Measurements from ENCODE around the gene STAT3. TPM values are rescaled to one million over a fixed set of nuclear protein-coding genes. Genes with fewer than 3 reads are reported as not detected.

The STAT3 gene
- total and polyA plus RNA-seq, 9 of the 15 experiments (the other 6 are each of a cell fraction or from before 2014, with no cell fraction given) = 90.0 to 179 (median 114) TPM

DNA sequence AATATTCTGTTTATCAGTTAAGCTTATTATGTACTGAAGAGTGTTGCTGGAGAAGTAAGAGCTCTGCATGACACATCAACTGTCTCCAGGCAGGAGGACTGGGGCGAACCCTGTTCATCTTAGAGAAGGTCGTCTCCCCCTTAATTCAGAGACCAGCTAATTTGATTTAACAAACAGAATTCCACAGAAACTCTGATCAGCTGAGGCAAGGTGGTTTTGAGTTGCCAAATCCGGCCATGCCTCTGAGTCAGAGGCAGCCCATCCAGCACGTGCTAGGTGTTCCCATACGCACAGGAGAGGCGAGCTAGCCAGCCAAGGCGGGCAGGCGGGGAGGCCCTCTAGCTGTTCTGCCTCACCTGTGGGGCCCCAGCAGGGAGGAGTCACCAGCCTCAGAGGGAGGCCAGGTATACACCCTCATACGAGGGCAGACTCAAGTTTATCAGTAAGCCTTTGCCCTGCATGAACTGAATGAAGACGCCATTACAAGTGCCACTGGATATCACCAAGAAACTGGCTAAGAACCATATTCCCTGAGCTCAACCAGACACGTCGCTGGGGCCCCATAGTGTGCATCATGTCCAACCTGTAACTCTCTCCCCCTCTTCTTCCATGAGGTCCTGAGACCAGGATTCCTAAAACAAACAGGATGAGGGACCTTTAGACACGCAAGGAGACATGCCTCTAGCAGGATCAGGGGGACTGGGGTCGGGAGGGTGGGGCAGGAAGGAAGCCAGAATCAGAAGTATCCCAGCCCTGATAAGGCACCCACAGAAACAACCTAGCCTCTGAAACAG, 74.3 kb downstream of the STAT3 start (continued):
- TF ChIP-seq KDM5B (IDR thresholded peaks at IDR 0.05; ENCODE audit: insufficient replicate concordance, low read depth, low read length) (peak; percentile 42), WHSC1 (IDR thresholded peaks at IDR 0.05; ENCODE audit: low read length) (no peak), ZBTB1 (CRISPR knock-in tag; IDR thresholded peaks at IDR 0.05; ENCODE audit: borderline replicate concordance, low read depth) (no peak), RFX5 (IDR thresholded peaks at IDR 0.05; ENCODE audit: low read depth, low read length) (no peak), CHCHD3 (CRISPR knock-in tag; IDR thresholded peaks at IDR 0.05) (no peak), MIER1 (IDR thresholded peaks at IDR 0.05; ENCODE audit: low read depth) (no peak), ZNF445 (CRISPR knock-in tag; IDR thresholded peaks at IDR 0.05; ENCODE audit: low read depth) (no peak; the same call in none of the 2 replicates), SIN3A (IDR thresholded peaks at IDR 0.05; ENCODE audit: borderline replicate concordance in 2 of 2, control insufficient read depth in 1 of 2, low read depth in 2 of 2, low read length in 2 of 2) (0 out of 4 replicates have a peak, but pooled peaks of 1 of the 2 experiments have one; percentile 10), GTF2F1 (IDR thresholded peaks at IDR 0.05; ENCODE audit: low read depth, low read length) (no peak), ZNF780A (CRISPR knock-in tag; IDR thresholded peaks at IDR 0.05) (no peak), FOXM1 (IDR thresholded peaks at IDR 0.05; ENCODE audit: low read depth) (no peak), FOXM1 (CRISPR knock-in tag; IDR thresholded peaks at IDR 0.05; ENCODE audit: low read depth) (no peak), SIRT6 (IDR thresholded peaks at IDR 0.05; ENCODE audit: low read depth, low read length) (no peak)
- TF ChIP-seq, protein P1, sequence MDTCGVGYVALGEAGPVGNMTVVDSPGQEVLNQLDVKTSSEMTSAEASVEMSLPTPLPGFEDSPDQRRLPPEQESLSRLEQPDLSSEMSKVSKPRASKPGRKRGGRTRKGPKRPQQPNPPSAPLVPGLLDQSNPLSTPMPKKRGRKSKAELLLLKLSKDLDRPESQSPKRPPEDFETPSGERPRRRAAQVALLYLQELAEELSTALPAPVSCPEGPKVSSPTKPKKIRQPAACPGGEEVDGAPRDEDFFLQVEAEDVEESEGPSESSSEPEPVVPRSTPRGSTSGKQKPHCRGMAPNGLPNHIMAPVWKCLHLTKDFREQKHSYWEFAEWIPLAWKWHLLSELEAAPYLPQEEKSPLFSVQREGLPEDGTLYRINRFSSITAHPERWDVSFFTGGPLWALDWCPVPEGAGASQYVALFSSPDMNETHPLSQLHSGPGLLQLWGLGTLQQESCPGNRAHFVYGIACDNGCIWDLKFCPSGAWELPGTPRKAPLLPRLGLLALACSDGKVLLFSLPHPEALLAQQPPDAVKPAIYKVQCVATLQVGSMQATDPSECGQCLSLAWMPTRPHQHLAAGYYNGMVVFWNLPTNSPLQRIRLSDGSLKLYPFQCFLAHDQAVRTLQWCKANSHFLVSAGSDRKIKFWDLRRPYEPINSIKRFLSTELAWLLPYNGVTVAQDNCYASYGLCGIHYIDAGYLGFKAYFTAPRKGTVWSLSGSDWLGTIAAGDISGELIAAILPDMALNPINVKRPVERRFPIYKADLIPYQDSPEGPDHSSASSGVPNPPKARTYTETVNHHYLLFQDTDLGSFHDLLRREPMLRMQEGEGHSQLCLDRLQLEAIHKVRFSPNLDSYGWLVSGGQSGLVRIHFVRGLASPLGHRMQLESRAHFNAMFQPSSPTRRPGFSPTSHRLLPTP (IDR thresholded peaks at IDR 0.05; ENCODE audit: borderline replicate concordance, extremely low read depth, insufficient read length) = no peak
- TF ChIP-seq, protein P2, sequence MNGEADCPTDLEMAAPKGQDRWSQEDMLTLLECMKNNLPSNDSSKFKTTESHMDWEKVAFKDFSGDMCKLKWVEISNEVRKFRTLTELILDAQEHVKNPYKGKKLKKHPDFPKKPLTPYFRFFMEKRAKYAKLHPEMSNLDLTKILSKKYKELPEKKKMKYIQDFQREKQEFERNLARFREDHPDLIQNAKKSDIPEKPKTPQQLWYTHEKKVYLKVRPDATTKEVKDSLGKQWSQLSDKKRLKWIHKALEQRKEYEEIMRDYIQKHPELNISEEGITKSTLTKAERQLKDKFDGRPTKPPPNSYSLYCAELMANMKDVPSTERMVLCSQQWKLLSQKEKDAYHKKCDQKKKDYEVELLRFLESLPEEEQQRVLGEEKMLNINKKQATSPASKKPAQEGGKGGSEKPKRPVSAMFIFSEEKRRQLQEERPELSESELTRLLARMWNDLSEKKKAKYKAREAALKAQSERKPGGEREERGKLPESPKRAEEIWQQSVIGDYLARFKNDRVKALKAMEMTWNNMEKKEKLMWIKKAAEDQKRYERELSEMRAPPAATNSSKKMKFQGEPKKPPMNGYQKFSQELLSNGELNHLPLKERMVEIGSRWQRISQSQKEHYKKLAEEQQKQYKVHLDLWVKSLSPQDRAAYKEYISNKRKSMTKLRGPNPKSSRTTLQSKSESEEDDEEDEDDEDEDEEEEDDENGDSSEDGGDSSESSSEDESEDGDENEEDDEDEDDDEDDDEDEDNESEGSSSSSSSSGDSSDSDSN (IDR thresholded peaks at IDR 0.05; ENCODE audit: borderline replicate concordance in 1 of 2, low read depth in 2 of 2, low read length in 2 of 2) = 0 out of 4 replicates have a peak, but pooled peaks of 1 of the 2 experiments have one; percentile 30
- TF ChIP-seq, protein P3, sequence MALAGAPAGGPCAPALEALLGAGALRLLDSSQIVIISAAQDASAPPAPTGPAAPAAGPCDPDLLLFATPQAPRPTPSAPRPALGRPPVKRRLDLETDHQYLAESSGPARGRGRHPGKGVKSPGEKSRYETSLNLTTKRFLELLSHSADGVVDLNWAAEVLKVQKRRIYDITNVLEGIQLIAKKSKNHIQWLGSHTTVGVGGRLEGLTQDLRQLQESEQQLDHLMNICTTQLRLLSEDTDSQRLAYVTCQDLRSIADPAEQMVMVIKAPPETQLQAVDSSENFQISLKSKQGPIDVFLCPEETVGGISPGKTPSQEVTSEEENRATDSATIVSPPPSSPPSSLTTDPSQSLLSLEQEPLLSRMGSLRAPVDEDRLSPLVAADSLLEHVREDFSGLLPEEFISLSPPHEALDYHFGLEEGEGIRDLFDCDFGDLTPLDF (CRISPR knock-in tag; IDR thresholded peaks at IDR 0.05) = no peak
